Vagina (tissue), 2 donors: Measurements from ENCODE around the gene GNA15.

Source experiments
- POLR2A ChIP-seq, 2 donors: fragments of 450-650 bp; IDR thresholded peaks; one replicate each; pipeline ENCODE4 v1.6.1; 2017; ENCODE audit warnings: antibody characterized with exemption in 2 of 2, mild to moderate bottlenecking in 2 of 2, moderate library complexity in 2 of 2
- TF ChIP-seq, protein P1 (sequence below), 3 experiments: fragments of 450-650 bp in 2 of 3; fragments of 200-600 bp in 1 of 3; sonication (generic) in 1 of 3; IDR thresholded peaks; one replicate each; pipeline ENCODE4 v1.5.1; 2017 to 2019; ENCODE audit warnings: antibody characterized with exemption in 3 of 3, mild to moderate bottlenecking in 2 of 3, moderate library complexity in 2 of 3

DNA sequence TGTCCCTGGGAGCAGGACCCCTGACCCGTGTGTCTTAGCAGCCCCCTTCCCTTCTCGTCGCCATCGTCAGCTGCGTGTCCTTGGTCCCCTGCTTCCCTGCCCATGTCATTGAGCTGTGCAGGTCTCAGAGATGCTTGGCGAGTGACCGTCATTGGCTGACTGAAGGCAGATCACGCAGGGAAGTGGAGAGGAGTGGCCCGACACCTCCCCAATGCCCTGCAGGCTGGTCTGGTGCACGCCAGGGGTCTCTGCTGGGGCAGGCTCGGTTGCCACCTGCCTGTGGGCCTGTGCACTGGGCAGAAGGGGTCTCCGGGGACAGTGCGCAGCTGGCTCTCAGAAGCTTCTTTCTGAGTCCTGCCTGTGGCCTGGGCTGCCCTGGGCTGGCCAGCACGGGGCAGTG, 35.5 kb upstream of the GNA15 start:
- TF ChIP-seq, protein P1, sequence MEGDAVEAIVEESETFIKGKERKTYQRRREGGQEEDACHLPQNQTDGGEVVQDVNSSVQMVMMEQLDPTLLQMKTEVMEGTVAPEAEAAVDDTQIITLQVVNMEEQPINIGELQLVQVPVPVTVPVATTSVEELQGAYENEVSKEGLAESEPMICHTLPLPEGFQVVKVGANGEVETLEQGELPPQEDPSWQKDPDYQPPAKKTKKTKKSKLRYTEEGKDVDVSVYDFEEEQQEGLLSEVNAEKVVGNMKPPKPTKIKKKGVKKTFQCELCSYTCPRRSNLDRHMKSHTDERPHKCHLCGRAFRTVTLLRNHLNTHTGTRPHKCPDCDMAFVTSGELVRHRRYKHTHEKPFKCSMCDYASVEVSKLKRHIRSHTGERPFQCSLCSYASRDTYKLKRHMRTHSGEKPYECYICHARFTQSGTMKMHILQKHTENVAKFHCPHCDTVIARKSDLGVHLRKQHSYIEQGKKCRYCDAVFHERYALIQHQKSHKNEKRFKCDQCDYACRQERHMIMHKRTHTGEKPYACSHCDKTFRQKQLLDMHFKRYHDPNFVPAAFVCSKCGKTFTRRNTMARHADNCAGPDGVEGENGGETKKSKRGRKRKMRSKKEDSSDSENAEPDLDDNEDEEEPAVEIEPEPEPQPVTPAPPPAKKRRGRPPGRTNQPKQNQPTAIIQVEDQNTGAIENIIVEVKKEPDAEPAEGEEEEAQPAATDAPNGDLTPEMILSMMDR (IDR thresholded peaks at IDR 0.05), result no peak
- no peak for TF ChIP-seq POLR2A (IDR thresholded peaks at IDR 0.05)
